Skeletal muscle satellite cell (primary cell): ENCODE measurements around the gene RNU5D-1.
"Not testable (repeated sequence)": the region's sequence is repeated elsewhere in the genome, so short reads cannot be mapped to it uniquely, and the experiment has no call there.

Experiments used
- H3K27me3 ChIP-seq: 2 replicates; pipeline ENCODE4 v1.7.0; 2013; ENCODE audit warnings: low read length; ENCODE audit not compliant: control insufficient read depth, insufficient read depth
- H3K36me3 ChIP-seq: 2 replicates; pipeline ENCODE4 v1.7.0; 2013; ENCODE audit warnings: mild to moderate bottlenecking, control low read depth, low read length; ENCODE audit not compliant: insufficient read depth
- H3K4me1 ChIP-seq: 2 replicates; pipeline ENCODE4 v1.7.0; 2013; ENCODE audit warnings: low read length; ENCODE audit not compliant: control insufficient read depth, insufficient read depth
- H3K4me2 ChIP-seq: 2 replicates; pipeline ENCODE4 v1.7.0; 2013; ENCODE audit warnings: mild to moderate bottlenecking, low read length
- H3K4me3 ChIP-seq: 2 replicates; pipeline ENCODE4 v1.7.0; 2013; ENCODE audit warnings: low read length
- H3K9ac ChIP-seq: 2 replicates; pipeline ENCODE4 v1.7.0; 2013; ENCODE audit warnings: mild to moderate bottlenecking, low read depth, low read length, moderate library complexity
- H3K9me3 ChIP-seq: replicated peaks from 2 replicates; pipeline ENCODE4 v1.7.0; 2013; ENCODE audit warnings: mild to moderate bottlenecking, control low read depth, low read length

RNU5D-1 gene

DNA sequence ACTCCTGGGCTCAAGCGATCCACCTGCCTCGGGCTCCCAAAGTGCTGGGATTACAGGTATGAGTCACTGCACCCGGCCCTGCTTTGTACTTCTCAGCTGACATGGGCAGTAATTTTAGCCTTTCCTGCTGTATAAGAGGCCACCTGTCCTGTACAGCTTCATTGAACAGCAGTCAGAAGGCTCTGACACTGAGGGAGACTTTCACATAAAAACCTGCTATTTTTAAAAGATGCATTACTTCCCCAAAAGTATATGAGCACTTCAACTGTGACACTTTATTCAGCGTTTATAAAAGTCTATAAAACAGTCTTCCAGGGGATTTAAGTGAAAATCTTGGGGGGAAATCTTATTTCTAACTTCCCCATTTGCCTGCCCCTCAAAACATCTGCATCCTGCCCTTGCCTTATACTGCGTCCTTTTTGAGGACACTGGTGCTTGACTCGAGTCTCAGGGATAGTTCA is 17.6 kb downstream of the RNU5D-1 start:
- H3K36me3 ChIP-seq = no peaks in the 10 kb centered on the region
- H3K9me3 ChIP-seq = no peaks in the 10 kb centered on the region
- H3K4me3 ChIP-seq = no peak overlapping the region
- no peak overlapping the region for H3K9ac ChIP-seq
- peaks cover 2% of the 10 kb centered on the region for H3K4me1 ChIP-seq
- no peak overlapping the region for H3K4me2 ChIP-seq
- peaks cover 30% of the 10 kb centered on the region for H3K27me3 ChIP-seq

GRCh38 chr1:44707959-44708831 is 22.8 kb downstream of the RNU5D-1 start:
- H3K4me2 ChIP-seq = peak overlapping the region; percentile 63
- H3K27me3 ChIP-seq = peaks cover 15% of the 10 kb centered on the region
- H3K4me3 ChIP-seq = peak overlapping the region; percentile 39
- no peaks in the 10 kb centered on the region for H3K36me3 ChIP-seq
- H3K4me1 ChIP-seq = peaks cover 19% of the 10 kb centered on the region
- H3K9ac ChIP-seq = no peak overlapping the region
- no peaks in the 10 kb centered on the region for H3K9me3 ChIP-seq

GRCh38 chr1:44707112-44707881 is 23.7 kb downstream of the RNU5D-1 start:
- no peak overlapping the region for H3K4me3 ChIP-seq
- H3K4me1 ChIP-seq = peaks cover 19% of the 10 kb centered on the region
- no peaks in the 10 kb centered on the region for H3K9me3 ChIP-seq
- peaks cover 15% of the 10 kb centered on the region for H3K27me3 ChIP-seq
- H3K36me3 ChIP-seq = no peaks in the 10 kb centered on the region
- peak overlapping the region; percentile 37 for H3K9ac ChIP-seq
- H3K4me2 ChIP-seq = peak overlapping the region; percentile 63

GRCh38 chr1:44705938-44706337 is 25.0 kb downstream of the RNU5D-1 start:
- Histone ChIP-seq H3K27me3 (peaks cover 3% of the 10 kb centered on the region), H3K36me3 (no peaks in the 10 kb centered on the region), H3K4me1 (peaks cover 19% of the 10 kb centered on the region), H3K4me2 (no peak overlapping the region), H3K9me3 (no peaks in the 10 kb centered on the region), H3K4me3 (no peak overlapping the region), H3K9ac (no peak overlapping the region)

GRCh38 chr1:44705470-44705869 is 25.5 kb downstream of the RNU5D-1 start:
- H3K9ac ChIP-seq = no peak overlapping the region
- no peak overlapping the region for H3K4me2 ChIP-seq

GRCh38 chr1:44701141-44701573 is 29.8 kb downstream of the RNU5D-1 start:
- Histone ChIP-seq H3K9me3 (no peaks in the 10 kb centered on the region), H3K4me1 (no peaks in the 10 kb centered on the region), H3K27me3 (peaks cover 10% of the 10 kb centered on the region), H3K4me2 (no peak overlapping the region), H3K9ac (no peak overlapping the region), H3K36me3 (no peaks in the 10 kb centered on the region), H3K4me3 (no peak overlapping the region)

More at GRCh38 chr1:44705470-44705869, 25.5 kb downstream of the RNU5D-1 start:
- Histone ChIP-seq H3K4me3 (no peak overlapping the region), H3K9me3 (no peaks in the 10 kb centered on the region), H3K4me1 (peaks cover 19% of the 10 kb centered on the region), H3K27me3 (no peaks in the 10 kb centered on the region), H3K36me3 (no peaks in the 10 kb centered on the region)

DNA sequence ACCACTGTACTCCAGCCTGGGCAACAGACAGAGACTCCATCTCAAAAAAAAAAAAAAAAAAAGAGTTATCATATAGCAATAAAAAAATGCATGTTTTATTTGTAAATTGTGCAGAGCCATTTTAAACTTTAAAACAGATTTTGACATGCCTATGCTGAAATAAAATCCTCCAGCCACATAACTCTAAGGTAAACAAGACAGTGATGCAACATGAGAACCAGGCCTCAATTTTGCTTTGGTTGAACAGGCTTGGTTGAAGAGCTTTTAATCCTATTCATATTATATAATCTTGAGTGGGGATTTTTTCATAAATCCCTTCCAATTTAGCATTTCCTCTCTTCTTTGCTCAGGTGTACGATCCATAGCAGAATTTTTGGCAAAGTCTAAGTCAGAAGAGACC is 30.4 kb downstream of the RNU5D-1 start:
- H3K4me2 ChIP-seq = no peak overlapping the region
- peaks cover 14% of the 10 kb centered on the region for H3K27me3 ChIP-seq
- no peak overlapping the region for H3K9ac ChIP-seq
- H3K9me3 ChIP-seq = no peaks in the 10 kb centered on the region
- H3K36me3 ChIP-seq = no peaks in the 10 kb centered on the region
- H3K4me3 ChIP-seq = no peak overlapping the region
- H3K4me1 ChIP-seq = no peaks in the 10 kb centered on the region

- H3K27me3 ChIP-seq = peaks cover 14% of the 10 kb centered on the region
- H3K4me3 ChIP-seq, H3K4me2 ChIP-seq, H3K9ac ChIP-seq, H3K36me3 ChIP-seq, H3K9me3 ChIP-seq, H3K4me1 ChIP-seq: not testable (repeated sequence)
These were observed 31.6 kb downstream of the RNU5D-1 start for GRCh38 chr1:44699375-44699774.

DNA sequence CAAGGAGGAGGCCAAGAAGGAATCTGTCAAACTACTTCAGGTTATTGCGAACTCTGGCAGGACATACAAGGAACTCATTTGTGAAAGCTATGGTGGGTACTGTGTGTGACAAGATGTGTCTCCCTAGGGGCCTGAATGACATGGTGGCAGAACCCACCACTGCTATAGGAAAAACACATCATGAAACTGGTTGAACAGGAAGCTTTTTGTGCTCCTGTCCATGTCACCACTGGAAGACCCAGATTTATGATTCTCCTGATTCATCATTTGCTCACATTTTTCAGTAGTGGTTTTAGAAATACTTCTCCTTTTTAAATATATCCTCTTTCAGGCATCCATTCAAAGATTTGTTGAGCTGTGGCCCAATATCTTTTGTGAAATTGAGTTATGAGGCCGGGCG is 32.8 kb downstream of the RNU5D-1 start:
- Histone ChIP-seq H3K4me1 (no peaks in the 10 kb centered on the region), H3K4me2 (no peak overlapping the region), H3K9ac (no peak overlapping the region), H3K27me3 (peaks cover 14% of the 10 kb centered on the region), H3K4me3 (no peak overlapping the region), H3K36me3 (no peaks in the 10 kb centered on the region), H3K9me3 (no peaks in the 10 kb centered on the region)

DNA sequence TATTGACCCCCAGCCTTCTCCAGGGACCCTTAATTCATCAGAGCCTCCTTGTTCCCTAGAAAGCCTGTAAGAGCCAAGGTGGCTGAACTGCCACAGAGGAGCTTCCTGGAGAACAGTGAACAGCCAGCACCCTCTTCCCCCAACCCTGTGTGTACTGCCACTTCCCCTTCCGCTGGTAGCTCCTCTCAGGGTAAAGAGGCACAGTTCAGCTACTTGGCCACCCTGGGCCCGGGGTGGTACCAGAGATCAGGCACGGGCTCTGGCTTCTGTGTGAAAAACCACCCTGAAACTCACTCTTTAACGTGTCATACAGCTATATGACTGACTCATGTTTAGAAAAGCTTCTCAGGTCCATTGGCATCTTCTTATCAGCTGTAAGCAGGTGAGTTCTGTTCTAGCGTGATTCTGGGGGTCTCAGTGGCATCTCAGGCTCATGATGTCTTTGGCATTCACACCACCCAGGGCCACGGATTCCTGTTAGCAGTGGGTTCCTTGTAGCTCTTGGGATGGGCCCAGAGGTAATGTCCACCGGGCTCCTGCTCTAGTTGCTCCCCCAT is 34.1 kb downstream of the RNU5D-1 start:
- H3K4me2 ChIP-seq = no peak overlapping the region
- no peak overlapping the region for H3K4me3 ChIP-seq
- no peaks in the 10 kb centered on the region for H3K4me1 ChIP-seq
- H3K9ac ChIP-seq = no peak overlapping the region
- H3K27me3 ChIP-seq = peaks cover 15% of the 10 kb centered on the region
- no peaks in the 10 kb centered on the region for H3K36me3 ChIP-seq
- no peaks in the 10 kb centered on the region for H3K9me3 ChIP-seq

GRCh38 chr1:44696101-44696500 is 34.9 kb downstream of the RNU5D-1 start:
- no peak overlapping the region for H3K9ac ChIP-seq

More at GRCh38 chr1:44696101-44696500, 34.9 kb downstream of the RNU5D-1 start:
- Histone ChIP-seq H3K4me3 (no peak overlapping the region), H3K36me3 (no peaks in the 10 kb centered on the region), H3K4me1 (no peaks in the 10 kb centered on the region), H3K9me3 (no peaks in the 10 kb centered on the region), H3K4me2 (no peak overlapping the region), H3K27me3 (peaks cover 23% of the 10 kb centered on the region)
